Fibroblast of the aortic adventitia (primary cell): ENCODE data around the gene MBOAT2. TPM values are rescaled to one million over a fixed set of nuclear protein-coding genes. Genes with fewer than 3 reads are reported as not detected.
"Not testable (repeated sequence)": the region's sequence is repeated elsewhere in the genome, so short reads cannot be mapped to it uniquely, and the experiment has no call there.

Experiments used
- DNase-seq: peaks from one replicate; pipeline ENCODE4 v3.0.0-alpha.2; 2010; ENCODE audit warnings: low read depth
- H3K4me3 ChIP-seq: 2 replicates; pipeline ENCODE4 v1.5.1; 2011; ENCODE audit warnings: low read depth, mild to moderate bottlenecking, control low read depth, low read length, moderate library complexity
- CTCF ChIP-seq: IDR thresholded peaks from 2 replicates; pipeline ENCODE4 v1.5.1; 2011; ENCODE audit warnings: mild to moderate bottlenecking, low read length, control low read depth, inconsistent platforms; ENCODE audit not compliant: insufficient read depth
- total RNA-seq: library from RNA; depleted of rRNA; stranded (reverse); fragments of >200 nt; gene quantifications from 2 replicates; pipeline ENCODE4 v1.2.3, GENCODE V29; 2012; ENCODE audit warnings: low replicate concordance

The MBOAT2 gene
- total RNA-seq, 1 donor, result 37.1 TPM

GRCh38 chr2:8939486-8940114 is 63.9 kb downstream of the MBOAT2 start:
- no peak overlapping the region for H3K4me3 ChIP-seq
- TF ChIP-seq CTCF, result no peak
- DNase-seq, result no peak

GRCh38 chr2:8938384-8938783 is 65.1 kb downstream of the MBOAT2 start:
- no peak for DNase-seq
- H3K4me3 ChIP-seq, result no peak overlapping the region
- TF ChIP-seq CTCF, result no peak

GRCh38 chr2:8935982-8936381 is 67.5 kb downstream of the MBOAT2 start:
- TF ChIP-seq CTCF, result no peak
- DNase-seq, result no peak
- H3K4me3 ChIP-seq, result no peak overlapping the region

GRCh38 chr2:8934338-8934737 is 69.1 kb downstream of the MBOAT2 start:
- H3K4me3 ChIP-seq, result no peak overlapping the region
- no peak for TF ChIP-seq CTCF
- DNase-seq, result no peak

DNA sequence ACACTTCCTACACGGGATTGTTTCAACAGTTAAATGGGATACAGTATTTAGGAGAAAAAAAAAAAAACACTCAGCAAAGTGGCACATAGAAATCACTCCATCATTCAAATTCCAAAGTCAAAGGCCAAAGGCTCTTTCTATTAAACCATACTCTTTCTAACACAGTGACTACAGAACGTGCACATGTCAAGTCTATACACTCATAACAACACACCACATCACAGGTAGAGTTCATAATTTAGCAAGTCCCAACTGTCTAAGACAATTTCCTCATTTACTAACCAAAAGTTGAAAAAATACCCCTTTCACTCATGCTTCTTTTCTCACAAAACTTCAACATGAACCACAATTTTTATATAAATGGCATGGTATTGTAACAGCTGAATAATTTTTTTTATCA is 70.8 kb downstream of the MBOAT2 start:
- H3K4me3 ChIP-seq, result no peak overlapping the region
- DNase-seq, result no peak
- no peak for TF ChIP-seq CTCF

DNA sequence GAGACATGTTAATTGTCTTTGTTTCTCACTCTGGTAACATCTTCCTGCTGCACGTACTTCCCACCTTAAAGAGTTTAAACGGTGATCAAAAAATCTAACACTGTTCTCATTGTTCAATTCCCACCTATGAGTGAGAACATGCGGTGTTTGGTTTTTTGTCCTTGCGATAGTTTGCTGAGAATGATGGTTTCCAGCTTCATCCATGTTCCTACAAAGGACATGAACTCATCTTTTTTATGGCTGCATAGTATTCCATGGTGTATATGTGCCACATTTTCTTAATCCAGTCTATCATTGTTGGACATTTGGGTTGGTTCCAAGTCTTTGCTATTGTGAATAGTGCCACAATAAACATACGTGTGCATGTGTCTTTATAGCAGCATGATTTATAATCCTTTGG is 73.3 kb downstream of the MBOAT2 start:
- DNase-seq, H3K4me3 ChIP-seq: not testable (repeated sequence)

DNA sequence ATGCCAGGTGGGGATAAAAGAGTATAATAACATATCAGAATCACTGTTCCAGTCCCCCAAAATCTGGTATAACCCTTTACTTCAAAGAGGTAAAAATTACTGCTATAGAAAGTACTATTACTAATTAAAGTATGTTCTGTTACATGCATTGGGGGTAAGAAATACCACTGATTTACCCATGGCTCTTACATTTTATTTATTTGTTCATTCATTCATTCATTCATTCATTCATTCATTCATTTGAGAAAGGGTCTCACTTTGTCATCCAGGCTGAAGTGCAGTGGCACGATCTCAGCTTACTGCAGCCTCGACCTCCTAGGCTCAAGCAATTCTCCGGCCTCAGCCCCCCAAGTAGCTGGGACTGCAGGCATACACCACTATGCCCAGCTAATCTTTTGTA is 74.4 kb downstream of the MBOAT2 start:
- DNase-seq, result no peak
- no peak for TF ChIP-seq CTCF
- H3K4me3 ChIP-seq, result no peak overlapping the region
